T-helper 9 cell (primary cell): ENCODE measurements around the gene TLX1.

ENCODE experiments used
- DNase-seq: peaks from one replicate; pipeline ENCODE4 v3.0.0-alpha.2; 2020
- total RNA-seq, 2 donors: gene quantifications; one replicate each; lab custom pipeline; 2026; lab: John Stamatoyannopoulos, UW

The TLX1 gene
- total RNA-seq = 0 reads per million in 2 donors

GRCh38 chr10:101130984-101131961 lies at the start of gene TLX1:
TLX1 (plus strand) TSS chr10:101131300; CDS start chr10:101131542, 242 bp downstream.
- DNase-seq = no peak

- DNase-seq = no peak
Measured at GRCh38 chr10:101085846-101086245, 45.3 kb upstream of the TLX1 start.

GRCh38 chr10:101087376-101087775 lies 43.7 kb upstream of the TLX1 start:
- DNase-seq = no peak

- no peak for DNase-seq
Measured at GRCh38 chr10:101087965-101088364, 43.1 kb upstream of the TLX1 start.

- no peak for DNase-seq
Measured at GRCh38 chr10:101089520-101090299, 41.4 kb upstream of the TLX1 start.

GRCh38 chr10:101090597-101090996 lies 40.5 kb upstream of the TLX1 start:
- no peak for DNase-seq

- no peak for DNase-seq
Measured at GRCh38 chr10:101091546-101092290, 39.4 kb upstream of the TLX1 start.

GRCh38 chr10:101092881-101093354 lies 38.2 kb upstream of the TLX1 start:
- no peak for DNase-seq

GRCh38 chr10:101094121-101094879 lies 36.8 kb upstream of the TLX1 start:
- no peak for DNase-seq

GRCh38 chr10:101095004-101095403 lies 36.1 kb upstream of the TLX1 start:
- no peak for DNase-seq

GRCh38 chr10:101095550-101096213 lies 35.4 kb upstream of the TLX1 start:
- DNase-seq = peak; percentile 57

- no peak for DNase-seq
Measured at GRCh38 chr10:101096378-101096777, 34.7 kb upstream of the TLX1 start.

GRCh38 chr10:101097881-101098280 lies 33.2 kb upstream of the TLX1 start:
- DNase-seq = no peak

- DNase-seq = no peak
Measured at GRCh38 chr10:101099901-101100300, 31.2 kb upstream of the TLX1 start.

- no peak for DNase-seq
Measured at GRCh38 chr10:101101372-101101881, 29.7 kb upstream of the TLX1 start.

- no peak for DNase-seq
Measured at GRCh38 chr10:101103430-101103829, 27.7 kb upstream of the TLX1 start.

- DNase-seq = no peak
Measured at GRCh38 chr10:101106351-101106750, 24.7 kb upstream of the TLX1 start.

- DNase-seq = no peak
Measured at GRCh38 chr10:101107771-101108170, 23.3 kb upstream of the TLX1 start.

- no peak for DNase-seq
Measured at GRCh38 chr10:101110856-101111523, 20.1 kb upstream of the TLX1 start.

- no peak for DNase-seq
Measured at GRCh38 chr10:101111547-101111946, 19.6 kb upstream of the TLX1 start.
